Urinary bladder (tissue), 4 donors: Measurements from ENCODE around the gene CCSER1. TPM values are rescaled to one million over a fixed set of nuclear protein-coding genes. Genes with fewer than 3 reads are reported as not detected.

Source experiments
- DNase-seq: peaks from one replicate; pipeline ENCODE4 v3.0.0-alpha.2; 2015; ENCODE audit errors: extremely low spot score
- H3K27ac ChIP-seq: one replicate; pipeline ENCODE4 v1.5.1; 2013; ENCODE audit warnings: low read depth, mild to moderate bottlenecking, moderate library complexity
- H3K36me3 ChIP-seq: one replicate; pipeline ENCODE4 v1.6.1; 2013; ENCODE audit warnings: mild to moderate bottlenecking, moderate library complexity; ENCODE audit not compliant: insufficient read depth
- H3K4me1 ChIP-seq: one replicate; pipeline ENCODE4 v1.6.1; 2013; ENCODE audit warnings: mild to moderate bottlenecking, moderate library complexity; ENCODE audit not compliant: insufficient read depth
- H3K4me3 ChIP-seq: one replicate; pipeline ENCODE4 v1.5.1; 2013; ENCODE audit warnings: low read depth, low read length
- WGBS: extraction: QIAGEN DNeasy Blood & Tissue Kit; methylation state at CpG from one replicate; pipeline ENCODE4 v1.1.7; 2013; 5-methylcytosine and 5-hydroxymethylcytosine counted together
- polyA plus RNA-seq: library from polyadenylated mRNA; stranded (reverse); fragments of 200-250 nt; gene quantifications from one replicate; pipeline ENCODE4 v1.2.3, GENCODE V29; 2013
- total RNA-seq: library from RNA; depleted of rRNA; stranded (reverse); fragments of >200 nt; gene quantifications from one replicate; pipeline ENCODE4 v1.2.3, GENCODE V29; 2014
- donor health status: healthy with polysubstance abuse.
- donor health status: healthy.

The CCSER1 gene
- total and polyA plus RNA-seq, 2 donors = 1.4 to 88.0 TPM

DNA sequence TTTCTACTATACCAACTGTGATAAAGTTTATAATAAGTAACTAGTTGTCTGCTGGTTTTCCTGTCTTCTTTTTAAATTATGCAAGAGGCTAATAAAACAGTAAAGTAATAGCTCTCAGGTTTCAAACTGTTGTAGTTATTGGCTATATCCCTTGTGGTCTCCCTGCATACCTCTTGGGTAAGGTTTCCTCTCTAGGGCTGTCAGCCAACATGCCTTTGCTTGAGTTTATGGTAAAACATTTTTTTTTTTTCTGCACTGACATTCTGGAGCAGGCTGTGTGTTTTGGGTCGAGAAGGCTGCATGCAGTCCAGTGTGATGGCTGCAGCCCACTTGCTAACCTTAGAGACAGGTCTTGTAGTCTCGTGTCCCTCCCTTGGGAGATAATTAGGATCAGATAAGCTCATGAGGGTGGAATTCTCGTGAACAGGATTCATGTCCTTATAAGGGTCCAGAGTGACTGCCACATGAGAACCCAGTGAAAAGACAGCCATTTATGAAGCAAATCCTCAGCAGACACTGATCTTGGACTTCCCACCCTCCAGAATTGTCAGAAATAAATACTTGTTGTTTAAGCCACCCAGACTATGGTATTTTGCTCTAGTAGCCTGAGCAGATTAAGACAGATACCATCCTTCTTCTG, 831.2 kb downstream of the CCSER1 start:
- no peaks in the 10 kb centered on the region for H3K4me1 ChIP-seq
- no peak overlapping the region for H3K27ac ChIP-seq
- no peaks in the 10 kb centered on the region for H3K36me3 ChIP-seq
- H3K4me3 ChIP-seq = no peak overlapping the region
- 41% methylated on average over 3 of the region's 3 CpGs for WGBS
- DNase-seq = no peak

DNA sequence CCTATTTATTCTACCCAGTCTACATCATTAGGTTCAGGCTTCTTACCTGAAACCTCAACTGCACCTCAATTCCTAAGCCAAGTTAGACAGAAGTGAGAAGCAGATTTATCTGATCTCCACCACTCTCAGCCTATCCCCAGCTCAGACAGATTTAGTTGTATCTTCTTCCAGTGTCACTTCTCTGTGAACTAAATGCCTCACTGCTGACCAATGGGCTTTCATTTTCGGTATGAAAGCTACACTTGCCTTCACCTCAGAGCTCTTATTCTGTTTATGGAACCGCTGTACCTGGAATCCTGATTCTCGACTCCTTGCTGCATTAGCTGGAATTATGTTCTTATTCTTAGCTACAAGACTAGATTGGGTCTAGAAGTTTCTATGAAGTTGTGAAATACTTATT, 833.2 kb downstream of the CCSER1 start:
- Histone ChIP-seq H3K4me1 (no peaks in the 10 kb centered on the region), H3K36me3 (no peaks in the 10 kb centered on the region), H3K27ac (no peak overlapping the region), H3K4me3 (no peak overlapping the region)
- DNase-seq = no peak
- WGBS = 92% methylated on average over 3 of the region's 3 CpGs

DNA sequence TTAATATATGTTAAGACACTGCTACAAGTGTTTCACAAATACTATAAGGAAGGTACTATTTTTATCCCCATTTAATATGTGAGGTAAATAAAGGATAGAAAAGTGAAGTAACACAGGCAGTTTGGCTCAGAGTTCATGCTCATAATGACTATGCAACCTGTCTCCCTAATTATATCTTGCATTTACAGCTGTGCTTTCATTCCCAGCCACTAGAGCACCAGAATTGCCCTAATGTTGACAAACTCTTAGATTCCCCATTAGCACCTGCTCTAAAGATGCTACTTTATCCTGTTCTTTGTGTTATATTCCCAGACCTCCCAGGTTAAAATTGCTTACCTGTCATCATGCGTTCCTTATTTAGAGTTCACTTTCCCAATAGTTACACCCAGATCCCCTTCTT, 833.6 kb downstream of the CCSER1 start:
- no peak for DNase-seq
- 99% methylated on average over 1 of the region's 1 CpG for WGBS
- Histone ChIP-seq H3K4me1 (no peaks in the 10 kb centered on the region), H3K36me3 (no peaks in the 10 kb centered on the region), H3K27ac (no peak overlapping the region), H3K4me3 (no peak overlapping the region)

DNA sequence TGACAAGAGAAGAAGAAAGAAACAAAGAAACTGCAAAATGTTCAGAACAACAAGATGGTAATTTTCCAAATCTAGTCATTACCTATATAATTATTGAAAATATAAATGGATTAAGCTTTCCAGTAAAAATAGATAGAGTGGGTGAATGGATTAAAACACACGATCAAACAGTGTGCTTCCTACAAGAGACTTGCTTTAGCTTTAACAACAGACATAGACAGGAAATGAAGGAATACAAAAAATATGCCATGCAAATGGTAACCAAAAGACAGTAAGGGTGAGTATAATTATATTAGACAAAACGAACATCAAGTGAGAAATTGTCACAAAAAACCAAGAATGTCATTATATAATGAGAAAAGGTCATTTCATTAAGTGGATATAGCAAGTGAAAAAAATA, 842.8 kb downstream of the CCSER1 start:
- H3K36me3 ChIP-seq = no peaks in the 10 kb centered on the region
- DNase-seq = no peak
- no peak overlapping the region for H3K27ac ChIP-seq
- WGBS = 86% methylated on average over 2 of the region's 2 CpGs
- H3K4me3 ChIP-seq = no peak overlapping the region
- H3K4me1 ChIP-seq = no peaks in the 10 kb centered on the region

DNA sequence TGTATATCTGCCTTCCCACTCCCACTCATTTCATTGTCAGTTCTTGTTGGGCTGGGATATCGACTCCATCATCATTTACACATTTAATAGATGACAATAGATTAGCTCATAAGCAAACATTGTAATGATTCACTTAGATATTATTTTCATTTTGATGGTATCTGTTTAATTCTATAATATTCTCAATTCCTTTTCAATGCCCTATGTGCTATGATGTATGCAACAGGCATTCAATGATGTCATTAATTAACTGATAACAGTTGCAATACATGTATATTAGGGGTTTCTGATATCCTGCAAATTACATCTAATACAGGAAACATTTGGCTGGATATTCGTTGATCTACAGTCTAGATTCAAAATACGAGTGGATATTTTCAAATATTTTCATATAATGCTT, 850.5 kb downstream of the CCSER1 start:
- Histone ChIP-seq H3K4me1 (no peaks in the 10 kb centered on the region), H3K36me3 (no peaks in the 10 kb centered on the region), H3K4me3 (no peak overlapping the region), H3K27ac (no peak overlapping the region)
- 86% methylated on average over 3 of the region's 3 CpGs for WGBS
- no peak for DNase-seq

DNA sequence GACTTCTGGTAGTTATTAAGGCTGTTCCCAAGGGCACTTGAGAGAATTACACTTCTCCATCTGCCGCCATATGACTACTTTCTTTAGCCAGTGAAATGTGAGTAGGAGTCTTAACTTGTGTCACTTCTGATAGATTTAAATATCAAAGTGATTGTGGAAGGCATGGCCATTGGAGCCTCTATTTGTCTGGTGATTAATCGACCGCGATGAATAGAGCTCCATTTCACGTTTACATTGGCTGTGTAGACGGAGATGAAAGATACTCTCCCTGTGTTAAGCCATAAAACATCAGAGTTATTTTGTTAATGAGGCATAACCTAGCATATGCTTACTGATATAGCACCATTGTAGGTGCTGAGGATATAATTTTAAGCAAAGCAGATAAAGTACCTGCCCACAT, 852.4 kb downstream of the CCSER1 start:
- no peaks in the 10 kb centered on the region for H3K36me3 ChIP-seq
- DNase-seq = no peak
- H3K27ac ChIP-seq = no peak overlapping the region
- WGBS = 96% methylated on average over 6 of the region's 6 CpGs
- no peak overlapping the region for H3K4me3 ChIP-seq
- H3K4me1 ChIP-seq = no peaks in the 10 kb centered on the region

DNA sequence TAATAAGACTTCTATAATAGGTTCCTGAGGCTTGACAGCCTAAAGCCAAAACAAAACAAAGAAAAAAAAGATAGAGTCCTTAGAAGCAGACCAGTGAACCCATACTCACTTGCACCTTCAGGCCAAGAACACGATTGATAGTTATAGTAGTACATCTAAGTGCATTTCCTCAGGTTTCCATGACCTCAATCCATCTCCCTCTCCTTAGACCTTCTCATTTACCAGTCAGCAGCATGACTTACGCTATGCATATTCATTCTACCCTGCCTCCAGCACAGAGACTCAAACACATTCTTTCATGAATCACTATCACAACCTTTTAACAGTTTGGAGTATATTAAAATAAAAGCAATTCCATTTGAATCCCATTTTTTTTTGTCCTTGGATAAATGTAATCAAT, 855.6 kb downstream of the CCSER1 start:
- no peak overlapping the region for H3K27ac ChIP-seq
- H3K4me3 ChIP-seq = no peak overlapping the region
- H3K4me1 ChIP-seq = no peaks in the 10 kb centered on the region
- 85% methylated on average over 2 of the region's 2 CpGs for WGBS
- no peaks in the 10 kb centered on the region for H3K36me3 ChIP-seq
- no peak for DNase-seq

DNA sequence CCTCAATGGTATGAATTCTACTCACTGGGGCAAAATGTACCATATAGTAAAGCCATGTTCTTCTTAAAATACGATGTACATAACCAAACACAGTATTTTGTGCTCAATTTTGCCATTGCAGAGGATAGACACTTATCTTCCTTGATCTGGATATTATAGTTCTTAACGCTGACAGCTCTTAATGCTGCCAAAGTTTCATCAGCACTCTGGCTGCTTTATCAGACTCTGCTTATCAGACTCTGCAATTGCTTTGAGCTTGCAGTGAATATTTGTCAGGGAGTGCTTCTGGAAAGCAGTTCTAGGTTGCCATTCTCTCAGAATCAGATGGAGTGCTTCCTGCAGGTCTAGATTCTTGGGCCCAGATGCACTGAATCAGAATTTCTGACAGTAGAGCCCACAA, 863.1 kb downstream of the CCSER1 start:
- DNase-seq = no peak
- H3K4me3 ChIP-seq = no peak overlapping the region

DNA sequence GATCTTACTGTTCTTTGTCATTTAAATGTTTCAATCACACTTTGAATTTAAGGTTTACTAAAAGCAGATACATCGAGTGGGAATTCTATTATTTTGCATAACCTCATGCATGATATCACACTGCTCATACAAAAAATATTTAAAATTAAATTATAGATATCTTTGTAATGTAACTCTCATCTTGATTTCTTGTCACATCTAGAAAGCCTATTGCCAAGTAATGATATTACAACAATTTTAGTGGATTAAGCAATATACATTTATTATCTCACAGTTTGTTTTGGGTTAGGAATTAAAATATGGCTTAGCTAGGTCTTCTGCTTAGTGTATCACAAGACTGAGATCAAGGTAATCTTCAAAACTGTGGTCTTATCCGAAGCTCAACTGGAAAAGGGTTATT, 865.0 kb downstream of the CCSER1 start:
- H3K36me3 ChIP-seq = no peaks in the 10 kb centered on the region
- WGBS = 69% methylated on average over 2 of the region's 2 CpGs
- H3K4me1 ChIP-seq = no peaks in the 10 kb centered on the region
- no peak overlapping the region for H3K4me3 ChIP-seq
- no peak for DNase-seq
- H3K27ac ChIP-seq = no peak overlapping the region

More for the DNA sequence above, 863.1 kb downstream of the CCSER1 start:
- Histone ChIP-seq H3K4me1 (no peaks in the 10 kb centered on the region), H3K36me3 (no peaks in the 10 kb centered on the region), H3K27ac (no peak overlapping the region)
- WGBS = 32% methylated on average over 2 of the region's 2 CpGs

DNA sequence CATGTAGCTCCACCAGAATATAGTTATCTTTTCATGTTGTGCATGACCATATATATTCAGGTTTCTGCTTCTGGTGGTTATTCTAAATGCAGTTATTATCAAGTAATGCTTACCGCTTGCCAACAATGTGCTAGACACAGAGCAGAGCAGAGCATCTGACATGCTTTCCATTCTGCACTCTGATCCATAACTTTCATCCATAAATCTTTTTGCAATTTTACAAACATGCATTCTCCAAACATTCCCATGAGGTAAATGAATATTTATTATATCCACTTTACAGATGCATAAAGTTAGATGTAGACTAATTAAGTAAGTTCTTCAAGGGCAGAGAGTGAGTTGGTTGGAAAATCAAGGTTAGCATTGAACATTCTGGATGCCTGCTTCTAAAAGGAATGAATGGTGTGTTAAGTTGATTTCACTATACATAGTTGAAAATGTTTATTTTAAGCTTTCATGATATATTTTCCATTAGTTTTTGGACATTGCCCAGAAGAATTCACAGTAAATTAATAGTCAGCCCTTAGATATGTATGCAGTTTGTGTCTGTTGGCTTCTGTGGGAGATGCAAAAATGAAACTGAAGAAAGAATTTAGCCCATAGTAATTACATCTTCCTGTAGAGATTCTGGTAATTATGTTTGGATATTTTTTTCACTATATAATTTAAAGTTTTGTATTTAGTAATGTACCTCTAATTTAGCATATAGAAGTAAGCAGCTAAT, 867.8 kb downstream of the CCSER1 start:
- WGBS = 58% methylated on average over 1 of the region's 1 CpG
- Histone ChIP-seq H3K27ac (no peak overlapping the region), H3K4me1 (no peaks in the 10 kb centered on the region), H3K36me3 (no peaks in the 10 kb centered on the region), H3K4me3 (no peak overlapping the region)
- no peak for DNase-seq

DNA sequence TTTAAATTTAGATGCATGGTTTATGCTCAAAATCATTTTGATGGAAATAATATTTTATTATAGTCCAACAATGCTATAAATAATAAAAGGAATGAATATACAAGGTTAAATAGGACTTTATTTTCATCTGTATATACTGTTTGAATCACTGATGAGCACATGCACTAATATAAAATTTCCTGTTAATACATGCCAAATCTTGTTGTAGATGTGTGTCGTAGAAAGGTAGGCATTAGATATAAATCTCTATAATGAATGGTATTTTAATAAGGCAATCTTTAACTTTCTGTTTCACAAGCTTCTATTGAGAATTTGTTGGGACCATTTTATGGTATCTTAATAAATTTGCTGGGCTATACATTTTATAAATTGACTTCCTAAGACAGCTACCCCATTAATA, 868.8 kb downstream of the CCSER1 start:
- Histone ChIP-seq H3K4me1 (no peaks in the 10 kb centered on the region), H3K4me3 (no peak overlapping the region), H3K36me3 (no peaks in the 10 kb centered on the region), H3K27ac (no peak overlapping the region)
- WGBS = 36% methylated on average over 1 of the region's 1 CpG
- DNase-seq = no peak

DNA sequence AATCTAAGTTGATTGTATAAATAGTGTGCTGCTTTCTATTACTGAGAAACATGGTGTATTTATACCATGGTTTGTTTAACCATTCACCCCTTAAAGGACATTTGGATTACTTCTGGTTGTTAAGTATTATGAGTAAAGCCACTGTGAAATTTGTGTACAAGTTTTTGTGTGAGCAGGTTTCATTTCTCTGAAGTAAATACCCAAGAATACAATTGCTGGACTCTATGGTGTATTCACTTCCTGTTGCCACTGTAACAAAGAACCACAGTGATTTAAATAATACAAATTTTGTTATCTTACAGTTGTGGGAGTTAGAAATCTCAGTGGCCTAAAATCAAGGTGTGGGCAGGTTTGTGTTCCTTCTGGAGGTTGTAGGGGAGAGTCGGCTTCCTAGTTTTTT, 869.6 kb downstream of the CCSER1 start:
- Histone ChIP-seq H3K4me3 (no peak overlapping the region), H3K27ac (no peak overlapping the region), H3K36me3 (no peaks in the 10 kb centered on the region), H3K4me1 (no peaks in the 10 kb centered on the region)
- 95% methylated on average over 1 of the region's 1 CpG for WGBS
- no peak for DNase-seq

DNA sequence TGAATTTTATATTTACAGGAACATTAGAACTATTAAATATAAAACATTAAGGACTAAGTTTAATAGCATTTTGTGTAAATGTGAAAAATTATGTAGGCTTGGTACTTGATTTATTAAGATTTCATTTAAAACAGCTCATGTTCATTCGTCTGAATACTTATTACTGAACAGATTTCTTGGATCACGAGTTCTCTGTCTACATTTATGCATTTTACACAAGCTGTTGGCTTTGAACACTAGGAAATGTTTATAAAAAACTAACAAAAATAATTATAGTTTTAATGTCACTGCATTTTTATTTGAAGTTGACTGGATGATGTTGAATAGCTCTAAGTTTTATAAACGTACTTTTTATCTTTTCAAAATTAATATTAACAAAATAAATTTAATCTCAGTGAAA, 888.7 kb downstream of the CCSER1 start:
- no peaks in the 10 kb centered on the region for H3K36me3 ChIP-seq
- H3K27ac ChIP-seq = no peak overlapping the region
- H3K4me3 ChIP-seq = no peak overlapping the region
- 32% methylated on average over 3 of the region's 3 CpGs for WGBS
- H3K4me1 ChIP-seq = no peaks in the 10 kb centered on the region
- no peak for DNase-seq

DNA sequence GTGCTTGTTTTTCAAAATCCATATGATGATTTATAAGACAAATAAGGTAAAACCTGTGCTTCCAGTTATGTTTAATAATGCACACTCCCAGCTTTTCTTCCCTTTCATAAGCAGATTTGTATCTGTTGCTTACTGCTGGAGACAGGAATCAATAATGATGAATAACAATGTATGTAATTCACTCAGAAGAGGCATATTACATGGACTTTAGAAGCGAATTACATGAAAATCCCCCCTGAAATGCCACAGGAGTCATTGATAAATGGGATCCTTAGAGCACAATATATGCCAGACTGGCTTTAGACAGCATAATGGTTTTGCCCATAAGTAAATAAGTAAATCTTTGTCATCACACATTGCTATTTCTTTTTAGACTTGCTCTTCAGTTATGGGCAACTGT, 892.3 kb downstream of the CCSER1 start:
- no peaks in the 10 kb centered on the region for H3K4me1 ChIP-seq
- no peak overlapping the region for H3K27ac ChIP-seq
- no peak overlapping the region for H3K4me3 ChIP-seq
- WGBS = 78% methylated on average over 1 of the region's 1 CpG
- no peak for DNase-seq
- H3K36me3 ChIP-seq = no peaks in the 10 kb centered on the region
